SHP77 treated with DMSO at 0.1 percent for 48 hours (cell line): ENCODE results near the gene DPYSL3.

ENCODE experiments used
- DNase-seq: peaks from one replicate; lab custom pipeline; 2025; lab: John Stamatoyannopoulos, UW

The DPYSL3 gene

DNA sequence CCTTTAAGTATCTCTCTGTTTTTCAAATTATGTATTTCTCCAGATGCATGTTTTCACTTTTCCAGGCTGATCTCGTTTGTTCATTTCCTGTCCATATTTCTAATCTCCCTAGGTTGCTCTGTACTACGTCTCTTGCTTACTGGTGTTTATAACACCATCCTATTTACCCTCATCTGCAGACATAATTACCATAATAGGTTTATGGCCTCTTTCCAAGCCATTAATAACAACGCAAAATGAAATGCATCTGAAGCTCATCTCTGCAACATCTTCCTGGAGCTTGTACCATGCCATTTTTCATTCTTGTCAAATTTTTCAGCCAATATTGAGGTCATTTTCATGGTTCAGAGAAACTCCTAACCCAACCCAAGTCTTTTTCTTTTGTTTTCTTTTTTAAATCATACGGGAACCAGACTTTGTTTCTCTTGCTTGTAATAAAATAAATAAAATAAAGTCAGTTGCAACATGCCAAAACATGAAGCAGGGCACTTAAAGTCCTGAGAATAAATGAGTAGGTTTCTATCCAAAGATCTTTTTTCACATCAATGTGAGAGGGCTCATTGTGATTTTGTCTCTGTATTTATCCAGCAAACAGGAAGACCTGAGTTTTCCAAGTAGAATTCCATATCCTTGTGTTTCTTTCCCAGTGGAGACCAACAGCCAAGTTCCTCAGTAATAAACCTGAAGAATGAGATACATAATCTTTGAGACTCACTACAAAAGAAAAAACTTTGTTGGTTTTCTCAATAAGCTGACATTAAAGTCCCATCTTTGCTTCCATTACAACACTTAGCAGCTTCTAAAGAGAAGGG is 37.0 kb downstream of the DPYSL3 start:
- DNase-seq: no peak

DNA sequence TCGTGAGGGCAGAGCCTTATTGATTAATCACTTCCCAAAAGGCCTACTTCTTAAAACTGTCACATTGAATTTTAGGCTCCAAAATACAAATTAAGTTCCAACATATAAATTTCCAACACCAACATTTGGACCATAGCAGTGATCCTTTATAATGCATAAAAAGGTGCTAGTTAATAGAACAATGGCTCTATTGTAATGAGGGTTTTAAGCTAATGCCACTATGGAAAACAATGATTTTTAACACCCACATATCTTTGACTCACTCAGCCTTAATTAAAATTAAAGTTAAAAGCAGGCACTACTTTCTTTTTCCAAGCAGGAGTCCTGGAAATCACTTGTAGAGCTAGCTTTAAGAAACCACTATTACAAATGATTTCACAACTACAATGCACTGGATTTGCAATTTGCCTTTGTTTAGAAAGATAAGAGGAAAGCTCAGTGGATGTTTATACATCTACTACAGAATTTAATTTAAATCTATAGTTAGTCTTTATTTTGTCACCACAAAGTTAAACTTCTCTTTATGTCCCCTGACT is 41.8 kb downstream of the DPYSL3 start:
- no peak for DNase-seq

DNA sequence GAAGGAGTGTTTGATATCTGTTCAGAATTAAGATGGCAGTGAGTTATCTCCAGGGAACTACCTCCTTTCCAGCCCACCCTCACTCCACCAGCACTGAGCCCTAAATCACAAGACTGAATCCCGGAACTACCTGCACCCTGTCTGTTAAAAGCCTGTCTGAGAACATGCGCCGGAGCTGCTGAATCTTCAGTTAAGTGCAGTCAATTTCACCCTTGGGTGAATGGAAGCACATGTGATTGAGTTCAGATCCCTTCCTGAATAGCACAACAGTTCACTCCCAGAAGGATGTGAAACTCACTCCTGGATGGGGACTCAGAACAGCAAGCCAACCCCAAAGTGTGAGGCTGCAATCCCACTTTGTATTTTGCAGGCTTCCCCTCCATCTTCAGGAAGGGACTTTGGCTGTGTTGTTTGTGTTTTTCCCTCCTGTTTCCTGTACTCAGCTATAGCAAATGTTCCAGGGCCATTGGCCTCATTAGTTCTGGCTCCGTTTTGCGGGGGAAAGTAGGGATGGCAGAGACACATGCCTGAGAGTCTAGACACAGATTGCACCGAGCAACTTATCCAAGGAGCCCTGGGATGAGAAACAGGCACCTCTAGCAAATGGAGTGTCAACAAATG is 43.4 kb downstream of the DPYSL3 start:
- no peak for DNase-seq

DNA sequence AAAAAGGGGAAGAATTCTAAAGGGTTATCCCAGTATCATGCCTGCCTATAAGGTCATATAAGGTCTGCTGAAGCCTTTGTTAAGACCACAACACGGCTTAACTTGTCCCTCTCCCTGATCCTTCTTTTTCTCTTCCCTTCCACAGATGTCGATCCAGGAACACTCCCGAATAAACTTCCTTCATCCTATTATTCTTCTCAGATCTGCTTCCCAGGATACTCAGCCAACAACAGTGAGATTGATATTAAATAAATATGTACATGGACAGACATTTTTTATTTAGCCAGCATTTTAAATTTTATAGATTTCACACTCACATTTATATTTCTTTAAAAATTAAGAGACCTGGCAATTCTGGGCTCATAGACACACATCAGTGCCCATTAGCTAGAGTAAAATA is 44.1 kb downstream of the DPYSL3 start:
- DNase-seq: no peak

DNA sequence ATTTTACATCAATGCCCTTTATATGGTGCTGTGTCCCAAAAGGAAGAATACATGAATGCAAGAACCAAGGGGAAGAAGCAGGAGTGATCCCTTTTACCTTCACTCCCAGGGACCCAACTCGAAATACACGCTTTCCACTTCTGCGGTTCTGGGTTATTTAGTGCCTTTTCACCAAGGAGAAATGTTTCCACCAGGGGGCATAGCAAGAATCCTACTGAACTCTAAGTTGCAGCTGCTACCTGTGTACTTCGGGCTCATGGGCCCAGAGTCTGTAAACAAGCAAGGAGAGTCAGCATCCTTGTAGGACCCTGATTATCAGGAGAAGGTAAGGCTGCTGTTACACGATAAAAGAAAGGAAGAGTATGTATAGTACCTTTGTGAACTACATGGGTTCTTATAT is 45.7 kb downstream of the DPYSL3 start:
- DNase-seq: no peak

DNA sequence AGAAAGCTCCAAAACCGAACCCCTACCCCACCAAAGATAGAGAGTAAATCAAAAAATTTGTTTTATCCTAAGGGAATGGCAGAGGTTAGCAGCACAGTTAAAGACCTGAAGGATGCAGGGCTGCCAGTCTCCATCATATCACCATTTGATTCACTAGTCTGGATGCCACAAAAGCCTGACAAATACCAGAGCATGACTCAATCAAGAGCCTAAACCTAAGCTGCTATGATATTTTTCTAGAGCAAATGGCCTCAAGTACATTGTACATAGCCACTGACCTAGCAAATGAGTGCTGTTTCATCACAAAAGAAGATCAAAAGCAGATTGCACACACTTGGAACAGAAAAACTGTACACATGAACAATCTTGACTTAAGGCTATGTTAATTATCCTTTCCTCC is 48.0 kb downstream of the DPYSL3 start:
- DNase-seq: no peak

DNA sequence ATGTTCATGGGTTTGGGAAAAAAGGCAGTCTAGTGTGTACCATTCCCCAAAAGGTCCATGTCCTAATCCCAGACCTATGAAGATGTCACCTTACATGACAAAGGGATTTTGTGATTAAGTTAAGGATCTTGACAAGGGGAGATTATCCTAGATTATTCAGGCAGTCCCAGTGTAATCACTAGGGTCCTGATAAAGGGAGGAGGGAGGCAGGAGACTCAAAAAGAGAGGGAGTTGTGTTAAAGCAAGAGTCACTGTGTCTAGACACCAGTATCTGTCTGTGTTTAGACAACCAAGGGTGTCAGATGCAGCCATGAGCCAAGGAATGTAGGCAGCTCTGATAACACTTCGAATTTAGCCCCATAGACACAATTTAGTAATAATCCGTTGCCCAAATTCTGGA is 49.5 kb downstream of the DPYSL3 start:
- DNase-seq: no peak

DNA sequence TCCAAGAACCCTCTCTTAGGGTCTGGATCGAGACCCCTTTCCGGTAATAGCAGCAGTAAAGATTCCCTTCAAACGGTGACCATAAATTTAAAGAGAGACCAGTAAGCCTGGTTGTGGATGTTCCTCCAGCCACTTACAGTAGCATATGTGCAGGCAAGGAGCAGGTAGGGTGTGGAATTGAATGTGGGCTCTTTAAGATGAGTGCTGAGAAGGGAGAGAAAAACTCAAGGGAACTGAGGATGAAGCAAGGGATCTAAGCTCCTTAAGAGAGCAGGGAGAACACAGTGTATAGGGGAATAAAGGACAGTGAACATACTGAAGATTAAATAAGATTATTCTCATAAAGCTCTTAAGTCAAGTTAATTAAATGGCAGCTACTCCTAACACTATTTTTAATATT is 51.3 kb downstream of the DPYSL3 start:
- no peak for DNase-seq

DNA sequence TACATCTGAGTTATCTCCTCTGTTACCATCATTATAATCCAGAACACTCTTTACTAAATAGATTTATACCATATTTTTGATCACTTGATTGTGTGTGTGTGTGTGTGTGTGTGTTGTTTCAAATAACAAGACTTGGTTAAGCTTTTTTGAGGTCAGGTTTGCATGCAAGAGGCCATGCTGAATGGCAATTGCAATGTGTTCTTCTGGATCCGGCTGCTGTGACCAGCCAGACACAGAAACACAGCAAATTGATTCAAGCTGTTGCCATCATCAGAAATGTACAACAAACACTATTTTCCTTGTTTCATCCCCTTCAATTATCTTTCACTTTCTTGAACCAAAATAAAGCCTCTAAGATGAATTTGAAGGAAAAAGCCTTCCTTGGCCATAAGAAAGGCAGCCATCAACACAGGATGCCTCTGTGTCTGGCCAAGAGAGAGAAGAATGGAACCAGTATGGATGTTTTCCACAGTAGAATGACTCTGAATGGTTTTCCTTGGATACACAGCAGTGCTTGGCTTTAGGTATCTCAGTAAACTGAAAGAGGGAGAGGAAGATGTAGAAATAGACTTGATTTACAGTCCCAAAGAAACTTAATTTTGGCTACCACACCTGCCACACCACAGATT is 53.9 kb downstream of the DPYSL3 start:
- no peak for DNase-seq

DNA sequence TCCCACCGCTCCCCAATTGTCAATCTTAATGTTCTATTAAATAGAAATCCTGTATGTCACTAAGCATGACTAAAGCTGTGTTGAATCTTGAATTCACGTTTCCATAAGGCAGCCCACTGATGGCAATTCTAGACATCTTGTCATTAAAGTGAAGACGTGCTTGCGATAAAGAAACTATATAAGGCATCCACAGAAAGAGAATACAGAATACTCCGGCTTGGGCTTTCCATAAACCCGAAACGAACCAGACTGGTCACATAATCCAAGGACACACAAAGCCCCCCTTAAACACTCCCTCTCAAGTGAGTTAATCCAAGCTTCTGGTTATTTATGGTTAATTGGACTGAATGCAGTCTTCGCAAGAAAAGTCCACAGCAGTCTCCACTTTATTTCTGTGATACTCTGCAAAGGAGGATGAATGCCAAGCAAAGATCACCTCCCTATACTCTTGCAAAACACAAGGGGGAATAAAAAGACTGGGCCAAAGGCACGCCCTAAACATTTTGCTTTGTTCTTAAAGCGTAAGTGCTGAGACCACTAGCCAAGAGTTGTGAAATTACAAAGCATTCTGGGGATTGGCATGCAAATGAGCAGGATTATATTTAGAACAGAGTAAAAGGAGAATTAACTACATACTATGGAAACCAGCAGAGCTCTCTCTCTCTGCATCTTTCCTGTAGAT is 54.7 kb downstream of the DPYSL3 start:
- DNase-seq: no peak

DNA sequence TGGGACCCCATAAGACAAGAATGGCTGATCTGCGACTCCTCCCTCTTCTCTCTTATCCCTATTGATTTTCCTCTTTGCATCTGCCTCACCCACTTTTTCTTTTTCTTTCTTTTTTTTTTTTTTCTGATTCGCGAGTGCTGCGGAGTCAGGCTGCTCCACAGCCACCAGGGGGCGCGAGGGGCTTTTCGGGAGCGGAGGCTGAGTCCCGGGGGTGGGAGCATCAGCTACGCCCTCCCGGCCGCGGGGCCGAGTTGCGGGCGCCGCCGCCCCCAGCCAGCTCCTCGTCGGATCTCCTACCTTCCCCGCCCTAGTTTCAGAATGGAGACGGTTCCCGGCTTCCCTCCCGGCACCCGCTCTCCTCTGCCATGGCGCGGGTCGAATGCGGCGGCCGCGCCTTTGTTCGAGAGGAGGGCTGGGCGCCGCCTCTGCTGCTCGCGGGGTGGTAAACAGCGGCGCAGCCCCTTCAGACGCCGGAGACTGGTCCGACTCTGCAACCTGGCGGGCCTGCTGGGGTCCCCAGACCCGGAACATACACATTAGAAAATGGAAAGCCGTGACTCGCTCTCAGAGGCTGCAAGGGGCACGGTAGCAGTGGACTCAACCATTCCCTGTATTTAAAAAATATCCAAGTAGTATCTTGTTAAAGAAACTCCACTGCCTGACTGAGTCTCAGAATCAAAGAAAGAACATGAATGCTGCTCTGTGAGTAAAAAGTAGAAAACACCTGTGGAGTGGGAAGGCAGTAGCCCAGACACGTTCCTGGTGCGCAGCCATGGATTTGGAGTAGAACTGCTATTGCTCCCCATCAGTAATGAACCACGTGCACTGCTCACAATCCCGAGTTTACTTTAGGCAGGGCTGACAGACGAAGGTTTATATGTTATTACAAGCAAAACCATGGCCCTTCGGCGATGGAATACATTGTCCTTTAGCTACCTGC is 55.7 kb downstream of the DPYSL3 start:
- peak; percentile 49 for DNase-seq

DNA sequence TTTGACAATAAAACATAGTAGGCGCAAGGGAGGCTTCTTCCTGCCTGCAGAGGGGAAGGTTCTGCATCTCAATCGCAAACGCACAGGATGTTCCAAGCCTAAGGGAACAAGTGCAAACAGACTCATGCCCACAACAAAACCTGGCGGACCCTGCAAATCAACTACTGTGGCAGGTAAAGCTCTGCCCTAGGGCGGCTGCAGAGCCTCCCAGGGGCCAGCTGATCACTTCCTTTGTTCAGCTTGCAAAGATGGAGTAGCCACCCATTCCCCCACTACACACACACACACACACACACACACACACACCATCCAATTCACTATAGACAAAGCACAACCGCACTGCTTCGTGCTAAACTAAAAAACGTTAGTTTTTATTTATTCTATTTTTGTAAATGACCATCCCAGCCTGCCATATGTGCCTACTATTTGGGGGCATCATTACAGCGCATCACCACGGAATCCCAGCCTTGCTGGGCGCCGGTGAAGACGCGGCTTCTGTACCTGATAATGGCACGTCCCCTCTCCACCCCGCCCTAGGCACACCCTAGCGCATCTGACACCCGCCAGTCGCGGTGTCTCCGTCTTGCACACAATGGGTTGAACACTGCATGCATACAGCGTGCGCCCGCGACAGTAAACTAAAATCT is 57.6 kb downstream of the DPYSL3 start:
- DNase-seq: no peak

DNA sequence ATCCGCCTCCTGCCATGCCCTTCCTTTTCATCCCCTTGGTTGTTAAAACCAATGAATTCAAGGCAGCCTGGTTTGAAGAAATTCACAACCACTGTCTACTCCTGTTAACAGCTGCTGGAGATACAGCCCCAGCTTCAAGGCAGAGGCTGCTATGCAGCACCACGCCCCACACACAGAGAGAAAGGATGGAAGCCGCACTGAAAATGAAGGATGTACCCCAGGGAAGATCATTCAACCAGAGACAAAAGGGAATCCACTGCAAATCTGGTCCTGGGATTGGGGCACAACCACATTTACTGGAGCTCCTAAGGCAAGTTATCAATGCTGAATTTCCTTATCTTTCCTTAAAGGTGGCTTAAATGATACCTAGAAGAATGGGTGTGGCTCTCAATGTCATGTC is 58.7 kb downstream of the DPYSL3 start:
- no peak for DNase-seq

DNA sequence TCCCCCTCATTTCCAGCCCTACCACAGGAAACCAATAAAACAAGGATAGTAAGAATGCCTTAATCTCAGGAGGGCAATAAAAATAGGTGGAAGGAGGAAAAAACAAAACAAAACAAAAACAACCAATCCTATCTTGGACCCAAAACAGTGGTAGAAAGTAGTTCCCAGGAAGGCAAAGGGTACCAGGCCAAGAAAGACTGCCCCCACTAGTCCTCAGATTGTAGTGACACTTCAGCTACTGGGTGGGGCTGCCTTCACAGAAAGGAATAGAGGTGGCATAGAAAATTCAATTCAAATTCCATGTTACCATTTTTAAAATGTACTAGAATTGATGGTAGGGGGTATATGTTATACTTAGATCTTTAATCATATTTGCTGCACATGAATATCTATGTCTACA is 59.3 kb downstream of the DPYSL3 start:
- no peak for DNase-seq

DNA sequence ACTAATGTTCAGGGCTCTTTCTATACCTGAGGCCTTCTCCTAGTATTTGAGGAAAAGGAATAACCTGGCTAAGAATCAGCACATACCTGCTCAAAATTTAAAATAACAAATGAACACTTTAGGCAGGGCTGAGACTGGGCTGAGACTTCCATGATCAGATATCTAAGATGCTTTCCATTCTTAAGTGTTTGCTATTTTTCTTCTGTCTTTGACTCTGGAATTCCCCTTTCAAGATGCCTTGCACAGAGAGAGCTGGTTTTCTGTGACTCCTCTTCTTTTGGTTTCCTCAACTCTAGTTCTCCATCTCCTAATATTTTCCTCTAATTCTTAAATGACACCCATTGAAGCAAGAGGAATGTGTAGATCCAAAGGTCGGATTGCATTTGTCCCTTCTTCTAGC is 61.1 kb downstream of the DPYSL3 start:
- no peak for DNase-seq

DNA sequence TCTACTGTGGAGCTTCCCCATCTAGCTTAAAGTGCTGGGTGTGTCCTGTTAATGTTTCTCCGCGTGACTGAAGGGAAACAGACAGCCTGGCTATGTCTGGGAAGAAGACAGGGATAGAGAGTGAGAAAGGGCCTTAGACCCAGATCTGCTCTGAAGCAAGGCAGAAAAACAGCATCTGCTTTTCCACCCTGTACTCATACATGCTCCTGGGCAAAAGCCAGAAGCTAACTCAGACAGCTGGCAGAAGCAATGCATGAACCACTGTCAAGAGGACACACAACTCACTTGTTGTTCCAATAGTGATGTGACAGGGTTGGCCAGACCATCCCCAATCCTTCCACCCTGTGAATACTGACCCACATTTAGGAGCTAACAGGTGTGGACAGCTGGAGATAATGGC is 63.3 kb downstream of the DPYSL3 start:
- DNase-seq: no peak

DNA sequence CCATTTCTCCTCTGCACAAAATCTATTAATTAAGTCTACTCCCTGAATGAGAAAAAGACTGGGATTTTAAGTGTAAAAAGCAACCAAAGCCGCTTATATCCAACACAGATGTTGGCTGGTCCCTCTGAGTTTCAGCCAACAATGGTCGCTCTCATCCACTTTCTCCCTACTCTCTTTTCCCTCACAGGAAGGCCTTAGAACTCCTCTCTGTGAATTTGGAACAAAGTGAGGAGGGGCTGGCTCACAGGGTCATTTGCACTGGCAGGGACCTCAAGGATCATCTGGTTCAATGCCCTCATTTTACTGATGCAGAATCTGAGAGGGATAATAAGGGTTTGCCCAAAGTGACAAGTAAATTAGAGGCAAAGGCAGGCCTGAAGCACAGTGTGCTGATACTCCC is 64.0 kb downstream of the DPYSL3 start:
- no peak for DNase-seq

DNA sequence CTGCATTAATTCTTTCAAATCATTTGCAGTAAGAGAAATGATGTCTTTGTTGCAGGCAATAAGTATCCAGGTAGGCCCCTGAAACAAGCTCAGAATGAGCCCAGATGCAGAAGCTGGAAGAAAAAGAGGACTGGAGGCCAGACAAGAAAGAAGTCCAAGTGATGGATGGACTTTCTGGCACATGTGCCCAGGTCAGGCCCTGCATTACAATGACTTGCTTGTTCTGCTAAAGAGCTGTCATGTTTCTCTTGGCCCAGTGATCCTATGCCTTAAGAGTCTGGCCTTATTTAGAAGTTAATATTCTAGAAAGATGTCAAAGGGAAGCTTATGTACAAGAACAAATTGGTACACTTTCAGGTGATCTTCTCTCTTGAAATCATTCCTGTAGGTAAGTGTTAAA is 64.8 kb downstream of the DPYSL3 start:
- no peak for DNase-seq

DNA sequence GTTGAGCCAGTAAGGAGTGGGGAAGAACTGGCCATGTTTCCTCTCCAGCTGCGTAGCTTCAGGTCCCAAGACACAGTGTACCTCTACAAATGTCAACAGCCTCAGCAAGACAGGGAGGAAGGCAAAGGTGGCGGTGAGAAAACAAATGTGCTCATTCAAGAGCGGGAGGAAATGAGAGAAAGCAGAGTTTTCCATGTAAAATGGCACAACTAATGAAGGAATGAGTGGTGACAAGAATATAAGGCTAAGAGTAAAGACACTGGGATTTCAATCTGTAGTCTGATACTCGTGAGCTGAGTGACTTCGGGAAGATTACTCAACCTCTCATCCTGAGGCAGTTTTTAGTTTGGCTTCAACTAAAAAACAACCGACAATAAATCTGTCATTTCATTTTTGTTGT is 67.6 kb downstream of the DPYSL3 start:
- no peak for DNase-seq

DNA sequence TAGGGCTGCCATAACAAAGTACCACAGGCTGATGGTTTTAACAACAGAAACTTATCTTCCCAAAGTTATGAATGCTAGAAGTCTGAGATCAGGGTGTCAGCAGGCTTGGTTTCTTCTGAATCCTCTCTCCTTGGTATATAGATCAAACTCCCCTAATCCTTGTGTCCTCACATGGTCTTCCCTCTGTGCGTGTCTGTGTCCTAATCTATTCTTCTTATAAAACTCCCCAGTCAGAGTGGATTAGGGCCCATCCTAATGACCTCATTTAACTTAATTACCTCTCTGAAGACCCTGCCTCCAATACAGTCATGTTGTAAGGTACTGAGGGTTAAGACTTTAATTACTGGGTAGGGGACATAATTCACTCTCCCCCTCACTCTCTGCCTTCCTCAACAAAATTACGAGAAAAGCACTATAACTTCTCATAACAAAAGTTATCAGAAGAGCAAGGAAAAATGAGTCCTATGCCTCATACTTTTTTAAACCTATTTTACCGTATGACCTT is 68.6 kb downstream of the DPYSL3 start:
- no peak for DNase-seq

DNA sequence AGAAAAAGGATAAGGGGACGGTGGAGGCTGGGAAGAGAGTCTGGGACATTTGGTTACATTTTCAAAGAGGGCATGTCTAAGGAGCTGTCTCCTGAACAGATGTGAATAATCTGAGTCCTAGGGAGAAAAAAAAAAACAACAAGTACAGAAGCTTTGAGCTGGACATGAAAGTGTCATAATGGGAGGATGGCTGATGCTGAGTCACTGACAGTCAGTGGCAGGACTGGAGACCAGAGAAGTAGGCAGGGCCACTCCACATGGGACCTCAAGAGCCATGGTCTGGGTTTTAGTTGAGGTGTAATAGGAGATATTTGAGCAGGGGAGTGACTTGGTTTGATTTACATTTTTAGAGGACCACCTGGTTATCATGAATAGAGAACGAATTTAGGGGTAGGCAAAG is 70.6 kb downstream of the DPYSL3 start:
- DNase-seq: no peak
